Stimulated activated CD4-positive, alpha-beta T cell treated with anti-CD3 and anti-CD28 coated beads, Interleukin-4, amount 100 ng/mL, for 24 hours (primary cell): Measurements from ENCODE around the gene ERN2.

Source experiments
- DNase-seq: peaks from one replicate; pipeline ENCODE4 v3.0.0-alpha.2; 2020

The ERN2 gene

DNA sequence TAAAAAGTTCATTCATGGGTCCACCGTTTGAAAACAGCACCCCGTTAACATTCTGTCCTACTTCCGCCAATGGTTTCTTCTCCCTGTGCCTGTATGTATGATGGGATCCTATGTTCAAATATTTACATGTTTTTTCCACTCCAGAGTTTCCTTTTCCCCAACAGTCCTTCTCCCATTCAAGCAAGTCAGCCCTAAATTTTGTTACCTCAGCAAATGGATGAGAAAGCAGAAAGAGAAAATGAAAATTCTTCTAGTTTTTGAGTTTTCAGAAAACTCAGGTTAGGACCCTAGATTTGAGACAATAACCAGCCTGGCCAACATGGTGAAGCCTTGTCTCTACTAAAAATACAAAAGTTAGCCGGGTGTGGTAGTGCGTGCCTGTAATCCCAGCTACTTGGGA lies 3.5 kb upstream of the ERN2 start:
- no peak for DNase-seq

DNA sequence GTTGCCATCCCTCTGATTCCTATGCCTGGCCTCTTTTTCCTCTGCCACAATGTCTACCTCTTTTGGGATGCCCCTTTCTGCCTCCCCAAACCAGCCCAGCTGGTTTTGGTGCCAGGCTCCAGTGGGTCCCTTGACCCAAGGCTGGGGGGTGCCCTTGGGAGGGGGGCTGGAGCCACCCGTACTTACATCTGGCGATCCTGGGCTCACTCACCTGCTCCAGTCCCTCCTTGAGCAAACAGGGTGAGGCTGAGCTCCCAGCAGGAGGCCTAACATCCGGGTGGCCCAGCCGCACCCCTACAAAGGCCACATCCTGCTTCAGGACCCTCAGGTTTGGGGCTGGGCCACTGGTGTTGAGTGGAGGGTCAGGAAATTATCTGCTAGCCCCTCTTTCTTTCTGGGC lies 1.2 kb downstream of the ERN2 start:
- no peak for DNase-seq

GRCh38 chr16:23710504-23710903 lies 2.5 kb downstream of the ERN2 start:
- no peak for DNase-seq

DNA sequence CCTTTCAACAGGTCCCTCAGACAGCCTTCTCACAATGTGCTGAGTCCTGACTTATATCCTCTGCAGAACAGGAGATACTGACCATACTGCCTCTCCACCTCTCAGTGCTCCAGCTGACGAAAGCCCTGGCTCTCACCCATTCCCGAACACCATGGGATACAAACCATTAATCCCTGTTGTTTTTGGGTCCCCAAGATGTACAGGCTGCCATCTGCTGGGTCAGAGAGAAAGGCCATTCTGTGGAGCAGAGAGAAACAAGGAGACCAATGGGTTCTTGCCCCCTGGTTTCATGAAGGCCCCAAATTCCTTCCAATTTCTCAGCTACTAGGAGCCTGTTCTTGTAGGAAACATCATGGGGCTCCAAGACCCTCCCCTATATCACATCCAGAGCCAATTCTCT lies 3.0 kb downstream of the ERN2 start:
- DNase-seq: no peak

DNA sequence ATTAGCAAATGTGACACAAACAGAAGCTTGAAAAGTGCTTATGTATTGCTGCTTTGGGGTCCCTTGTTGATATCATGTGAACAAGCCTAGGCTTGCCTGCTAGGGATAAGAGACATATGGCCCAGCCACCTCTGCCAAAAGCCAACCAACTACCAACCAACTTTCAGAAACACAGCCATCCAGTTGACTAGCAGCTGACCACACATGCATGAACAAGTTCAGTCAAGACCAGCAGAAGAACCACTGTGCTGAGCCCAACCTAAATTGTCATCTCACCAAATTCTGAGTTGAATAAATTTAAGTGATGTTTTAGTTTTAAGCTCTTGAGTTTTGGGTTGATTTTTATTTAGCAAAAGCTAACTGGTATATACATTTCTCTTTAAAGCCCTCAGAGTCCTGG lies 3.5 kb downstream of the ERN2 start:
- DNase-seq: no peak

GRCh38 chr16:23706439-23706838 lies 6.6 kb downstream of the ERN2 start:
- DNase-seq: no peak

DNA sequence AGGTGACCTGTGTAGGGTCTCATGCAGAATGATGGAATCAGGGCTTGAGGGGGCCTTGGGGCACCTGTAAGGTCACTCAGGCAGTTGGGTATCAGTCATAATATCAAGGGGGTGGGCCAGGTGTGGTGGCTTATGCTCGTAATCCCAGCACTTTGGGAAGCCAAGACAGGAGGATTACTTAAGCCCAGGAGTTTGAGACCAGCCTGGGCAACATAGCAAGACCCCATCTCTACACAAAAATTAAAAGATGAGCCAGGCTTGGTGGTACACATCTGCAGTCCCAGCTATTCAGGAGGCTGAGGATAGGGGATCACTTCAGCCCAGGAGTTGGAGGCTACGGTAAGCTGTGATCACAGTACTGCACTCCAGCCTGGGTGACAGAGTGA lies 7.5 kb downstream of the ERN2 start:
- DNase-seq: no peak

DNA sequence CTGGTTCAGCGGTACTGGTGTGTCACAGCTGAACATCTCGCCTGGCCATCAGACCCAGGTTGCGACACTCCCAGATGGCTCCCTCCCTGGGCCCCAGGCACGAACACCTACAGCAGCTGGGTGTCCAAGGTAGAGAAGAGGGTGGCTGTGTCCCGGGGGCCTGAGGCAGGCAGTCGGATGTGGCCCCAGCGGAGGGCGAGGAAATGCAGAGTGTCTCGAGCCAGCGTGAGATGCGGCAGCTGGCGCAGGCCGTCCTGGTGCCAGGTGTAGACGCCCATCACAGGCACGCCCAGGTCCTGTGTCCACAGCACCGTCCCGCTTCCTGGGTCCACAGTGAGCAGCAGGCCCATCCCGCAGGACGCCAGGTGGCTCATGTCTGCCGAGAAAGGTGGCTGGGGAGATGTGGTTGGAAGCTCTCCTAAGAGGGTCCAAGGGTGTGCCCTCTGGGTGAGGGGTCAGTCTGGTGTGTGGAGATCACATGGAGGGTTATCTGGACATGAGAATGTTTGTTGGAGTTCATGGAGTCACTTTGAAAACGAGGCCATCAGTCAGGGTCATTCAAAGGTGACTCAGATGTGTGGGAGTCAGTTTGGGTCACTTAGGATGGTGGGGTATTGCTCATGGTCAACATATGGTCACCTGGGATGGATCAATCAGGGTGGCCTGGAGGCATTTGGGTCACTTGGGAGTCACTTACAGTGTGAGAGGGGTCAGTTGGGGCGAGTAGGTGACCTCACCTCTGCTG lies 8.1 kb downstream of the ERN2 start:
- DNase-seq: no peak

- no peak for DNase-seq
These were observed 10.1 kb downstream of the ERN2 start for GRCh38 chr16:23702951-23703350.

GRCh38 chr16:23701045-23701444 lies 12.0 kb downstream of the ERN2 start:
- no peak for DNase-seq

GRCh38 chr16:23700509-23700908 lies 12.5 kb downstream of the ERN2 start:
- DNase-seq: no peak

DNA sequence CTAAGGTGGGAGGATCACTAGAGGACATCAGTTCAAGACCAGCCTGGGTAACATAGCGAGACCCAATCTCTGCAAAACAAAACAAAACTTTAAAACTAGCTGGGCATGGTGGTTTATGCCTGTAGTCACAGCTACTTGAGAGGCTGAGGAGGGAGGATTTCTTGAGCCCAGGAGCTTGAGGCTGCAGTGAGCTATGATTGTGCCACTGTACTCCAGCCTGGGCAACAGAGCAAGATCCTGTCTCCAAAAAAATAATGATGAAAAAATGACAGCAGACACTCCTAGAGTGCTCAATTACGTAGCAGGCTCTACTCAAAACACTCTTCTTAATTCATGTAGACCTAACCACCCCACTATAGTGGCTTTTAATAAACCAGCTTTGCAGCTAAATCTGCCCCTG lies 12.9 kb downstream of the ERN2 start:
- DNase-seq: no peak

DNA sequence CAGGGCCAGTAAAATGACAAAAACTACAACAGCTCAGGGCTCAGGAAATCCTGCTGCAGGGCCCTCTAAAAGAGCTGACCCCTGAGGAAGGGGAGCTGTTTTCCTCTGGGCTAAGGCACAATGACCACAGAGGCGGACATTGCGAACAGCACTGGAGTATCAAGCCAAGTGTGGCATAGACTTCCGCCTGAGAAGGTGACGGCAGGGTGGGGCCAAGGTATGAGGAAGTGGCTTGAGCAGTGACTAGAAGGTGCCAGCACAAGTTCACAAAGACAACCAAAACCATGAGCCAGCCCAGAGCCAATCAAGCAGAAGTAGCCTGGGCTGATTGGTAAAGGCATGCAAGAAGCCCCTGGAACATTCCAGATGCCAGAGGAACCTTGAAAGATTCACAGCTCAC lies 13.9 kb downstream of the ERN2 start:
- no peak for DNase-seq

- DNase-seq: no peak
These were observed 17.3 kb downstream of the ERN2 start for GRCh38 chr16:23695756-23696155.

- no peak for DNase-seq
These were observed 18.2 kb downstream of the ERN2 start for GRCh38 chr16:23694644-23695373.

DNA sequence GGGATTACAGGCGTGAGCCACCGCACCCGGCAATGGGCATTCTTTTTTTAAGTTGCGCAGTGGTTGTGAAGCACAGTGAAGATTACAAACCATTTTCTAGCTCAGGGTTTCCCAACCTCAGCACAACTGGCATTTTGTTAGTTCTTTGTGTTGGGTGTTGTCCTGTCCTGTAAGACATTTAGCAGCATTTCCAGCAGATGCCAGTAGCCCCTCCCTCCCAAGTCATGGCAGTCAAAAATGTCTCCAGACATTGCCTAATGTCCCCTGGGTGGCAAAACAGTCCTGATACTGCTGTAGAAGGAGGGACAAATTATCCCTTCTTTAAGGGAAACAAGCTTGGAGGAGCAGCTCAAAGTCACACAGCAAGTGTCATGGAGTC lies 18.8 kb downstream of the ERN2 start:
- no peak for DNase-seq

DNA sequence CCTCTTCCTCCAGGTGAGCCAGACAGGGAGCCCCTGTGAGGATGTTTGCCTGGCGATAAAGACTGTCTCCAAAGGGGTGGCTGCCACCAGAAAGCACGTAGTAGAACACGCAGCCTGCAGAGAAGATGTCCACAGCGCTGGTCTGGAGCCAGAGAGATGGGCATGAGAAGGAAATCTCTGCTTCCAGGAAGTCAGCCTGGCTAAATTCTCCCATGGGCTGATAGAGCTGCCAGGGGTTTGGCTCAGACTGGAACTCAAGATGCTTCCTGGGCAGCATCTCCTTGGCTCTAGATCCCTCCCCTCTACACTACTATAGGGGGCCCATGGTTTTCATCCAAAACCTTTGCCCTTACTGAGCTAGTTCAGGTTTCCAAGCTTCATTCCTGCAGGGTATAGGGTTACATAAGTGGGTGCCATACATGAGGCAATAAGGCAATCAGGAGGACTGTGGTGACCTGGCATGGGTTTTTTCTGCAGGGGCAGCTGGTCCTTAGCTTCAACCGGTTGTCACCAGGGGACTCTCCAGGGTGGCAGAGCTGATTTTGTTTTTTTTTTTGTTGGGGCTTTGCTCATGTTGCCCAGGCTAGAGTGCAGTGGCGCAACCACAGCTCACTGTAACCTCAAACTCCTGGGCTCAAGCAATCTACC lies 20.7 kb downstream of the ERN2 start:
- no peak for DNase-seq

DNA sequence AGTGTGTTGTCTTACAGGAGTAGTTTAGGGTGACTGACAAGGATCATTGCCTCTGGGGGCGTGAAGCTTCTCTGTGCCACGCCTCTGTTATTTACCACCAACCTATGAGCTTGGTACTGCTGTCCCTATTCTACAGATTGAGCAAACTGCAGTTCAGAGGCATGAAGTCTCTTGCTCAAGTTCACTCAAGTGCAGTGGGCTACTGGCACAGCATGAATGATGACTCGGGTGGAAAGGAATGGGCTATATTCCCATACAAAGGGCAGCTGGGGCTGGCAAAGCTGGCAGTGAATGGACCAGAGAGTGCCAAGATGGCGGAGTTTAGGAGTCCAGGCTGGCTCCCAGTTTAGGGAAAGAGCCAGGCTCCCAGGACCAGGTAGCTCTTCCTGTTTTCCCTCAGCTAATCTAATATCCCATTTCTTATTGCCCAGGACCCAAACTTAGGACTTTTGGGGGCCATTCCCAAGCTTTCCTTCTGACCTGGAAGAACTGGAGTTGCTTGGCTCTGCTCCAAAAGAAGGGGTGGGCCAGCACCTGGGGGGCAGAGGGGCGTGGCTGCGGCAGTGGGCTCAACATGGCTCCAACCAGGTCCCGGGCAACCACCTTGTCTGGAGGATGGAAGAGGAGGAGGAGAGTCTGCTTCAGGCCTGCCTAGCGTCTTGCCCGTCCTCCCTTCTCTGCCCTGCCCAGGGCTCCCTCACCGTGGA lies 21.4 kb downstream of the ERN2 start:
- no peak for DNase-seq

GRCh38 chr16:23690771-23691482 lies 22.1 kb downstream of the ERN2 start:
- DNase-seq: no peak

DNA sequence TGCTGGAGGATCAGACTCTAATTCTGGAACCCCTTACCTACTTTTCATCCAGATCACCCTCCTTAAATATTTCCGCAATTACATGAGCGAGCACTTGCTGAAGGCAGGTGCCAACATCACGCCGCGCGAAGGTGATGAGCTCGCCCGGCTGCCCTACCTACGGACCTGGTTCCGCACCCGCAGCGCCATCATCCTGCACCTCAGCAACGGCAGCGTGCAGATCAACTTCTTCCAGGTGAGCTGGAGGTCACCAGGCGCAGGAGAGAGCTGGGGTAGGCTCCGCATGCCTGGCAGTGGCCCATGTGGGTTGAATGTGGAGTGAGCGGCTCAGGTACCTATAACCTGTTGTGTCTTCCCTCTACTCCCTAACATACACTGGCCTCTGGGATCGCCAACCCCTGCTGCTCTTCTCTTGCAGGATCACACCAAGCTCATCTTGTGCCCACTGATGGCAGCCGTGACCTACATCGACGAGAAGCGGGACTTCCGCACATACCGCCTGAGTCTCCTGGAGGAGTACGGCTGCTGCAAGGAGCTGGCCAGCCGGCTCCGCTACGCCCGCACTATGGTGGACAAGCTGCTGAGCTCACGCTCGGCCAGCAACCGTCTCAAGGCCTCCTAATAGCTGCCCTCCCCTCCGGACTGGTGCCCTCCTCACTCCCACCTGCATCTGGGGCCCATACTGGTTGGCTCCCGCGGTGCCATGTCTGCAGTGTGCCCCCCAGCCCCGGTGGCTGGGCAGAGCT lies 23.4 kb downstream of the ERN2 start:
- DNase-seq: no peak

DNA sequence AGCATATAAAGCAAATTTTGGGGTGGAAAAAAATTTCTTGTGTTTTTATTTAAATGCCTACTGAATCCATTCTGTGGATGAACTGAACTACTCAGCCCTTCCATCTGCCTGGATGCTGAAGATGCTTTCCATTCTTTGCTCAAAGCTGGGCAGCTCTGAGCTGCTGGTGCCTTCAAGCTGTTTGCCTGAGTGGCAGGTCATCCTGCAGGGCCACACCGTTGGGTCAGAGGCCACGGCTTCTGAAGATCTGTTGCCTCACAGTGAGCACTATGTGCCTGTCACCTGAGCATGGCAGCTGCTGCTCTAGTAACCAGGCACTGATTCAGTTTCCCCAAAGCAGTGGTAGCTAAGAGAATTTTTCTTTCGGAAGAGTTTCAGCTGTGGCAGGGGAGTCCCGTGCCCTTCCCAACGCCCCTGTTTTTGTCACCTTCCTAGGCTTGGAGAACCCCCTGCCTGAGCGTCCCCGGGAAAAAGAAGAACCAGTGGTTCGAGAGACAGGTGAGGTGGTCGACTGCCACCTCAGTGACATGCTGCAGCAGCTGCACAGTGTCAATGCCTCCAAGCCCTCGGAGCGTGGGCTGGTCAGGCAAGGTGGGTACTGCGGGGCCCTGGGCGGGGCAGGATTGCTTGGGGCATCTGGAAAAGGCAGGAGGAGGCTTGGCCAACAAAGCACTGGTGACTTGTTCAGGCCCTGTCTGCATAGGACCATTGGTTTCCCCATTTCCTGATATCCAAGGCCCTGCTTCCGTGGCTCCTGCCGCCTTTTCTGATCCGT lies 25.8 kb downstream of the ERN2 start:
- no peak for DNase-seq
